ENCODE data around the gene PDZRN3.

The PDZRN3 gene

GRCh38 chr3:73552700-73553099 is 72.0 kb downstream of the PDZRN3 start:
- no peak for DNase-seq

- DNase-seq: no peak
These were observed 74.7 kb downstream of the PDZRN3 start for GRCh38 chr3:73550032-73550431.

- no peak for DNase-seq
These were observed 75.6 kb downstream of the PDZRN3 start for GRCh38 chr3:73549051-73549600.

- no peak for DNase-seq
These were observed 76.3 kb downstream of the PDZRN3 start for GRCh38 chr3:73548436-73548835.

GRCh38 chr3:73547427-73548248 is 77.1 kb downstream of the PDZRN3 start:
- peak; percentile 1 for DNase-seq

- DNase-seq: no peak
These were observed 77.8 kb downstream of the PDZRN3 start for GRCh38 chr3:73546961-73547360.

- no peak for DNase-seq
These were observed 81.3 kb downstream of the PDZRN3 start for GRCh38 chr3:73543412-73543811.

GRCh38 chr3:73542136-73542535 is 82.6 kb downstream of the PDZRN3 start:
- no peak for DNase-seq

- DNase-seq: no peak
These were observed 83.6 kb downstream of the PDZRN3 start for GRCh38 chr3:73540969-73541740.

- DNase-seq: no peak
These were observed 86.3 kb downstream of the PDZRN3 start for GRCh38 chr3:73538486-73538885.

- no peak for DNase-seq
These were observed 87.8 kb downstream of the PDZRN3 start for GRCh38 chr3:73536952-73537351.

GRCh38 chr3:73536336-73536895 is 88.3 kb downstream of the PDZRN3 start:
- no peak for DNase-seq

- no peak for DNase-seq
These were observed 88.8 kb downstream of the PDZRN3 start for GRCh38 chr3:73535931-73536330.

GRCh38 chr3:73535137-73535536 is 89.6 kb downstream of the PDZRN3 start:
- DNase-seq: no peak

- DNase-seq: no peak
These were observed 94.7 kb downstream of the PDZRN3 start for GRCh38 chr3:73530022-73530396.

- DNase-seq: no peak
These were observed 95.3 kb downstream of the PDZRN3 start for GRCh38 chr3:73529308-73530021.

GRCh38 chr3:73525591-73525990 is 99.2 kb downstream of the PDZRN3 start:
- DNase-seq: no peak

- DNase-seq: no peak
These were observed 101.1 kb downstream of the PDZRN3 start for GRCh38 chr3:73523661-73524060.

GRCh38 chr3:73521734-73522336 is 102.9 kb downstream of the PDZRN3 start:
- no peak for DNase-seq

- no peak for DNase-seq
These were observed 103.7 kb downstream of the PDZRN3 start for GRCh38 chr3:73520931-73521461.

GRCh38 chr3:73516631-73517030 is 108.1 kb downstream of the PDZRN3 start:
- DNase-seq: no peak

- DNase-seq: no peak
These were observed 111.5 kb downstream of the PDZRN3 start for GRCh38 chr3:73513260-73513659.
